HS-5 (cell line): ENCODE results near the gene PCDHGB7.
"Not testable (repeated sequence)": the region's sequence is repeated elsewhere in the genome, so short reads cannot be mapped to it uniquely, and the experiment has no call there.

ENCODE experiments used
- DNase-seq: peaks from one replicate; pipeline ENCODE4 v3.0.0-alpha.2; 2012; ENCODE audit warnings: low read depth

The PCDHGB7 gene

DNA sequence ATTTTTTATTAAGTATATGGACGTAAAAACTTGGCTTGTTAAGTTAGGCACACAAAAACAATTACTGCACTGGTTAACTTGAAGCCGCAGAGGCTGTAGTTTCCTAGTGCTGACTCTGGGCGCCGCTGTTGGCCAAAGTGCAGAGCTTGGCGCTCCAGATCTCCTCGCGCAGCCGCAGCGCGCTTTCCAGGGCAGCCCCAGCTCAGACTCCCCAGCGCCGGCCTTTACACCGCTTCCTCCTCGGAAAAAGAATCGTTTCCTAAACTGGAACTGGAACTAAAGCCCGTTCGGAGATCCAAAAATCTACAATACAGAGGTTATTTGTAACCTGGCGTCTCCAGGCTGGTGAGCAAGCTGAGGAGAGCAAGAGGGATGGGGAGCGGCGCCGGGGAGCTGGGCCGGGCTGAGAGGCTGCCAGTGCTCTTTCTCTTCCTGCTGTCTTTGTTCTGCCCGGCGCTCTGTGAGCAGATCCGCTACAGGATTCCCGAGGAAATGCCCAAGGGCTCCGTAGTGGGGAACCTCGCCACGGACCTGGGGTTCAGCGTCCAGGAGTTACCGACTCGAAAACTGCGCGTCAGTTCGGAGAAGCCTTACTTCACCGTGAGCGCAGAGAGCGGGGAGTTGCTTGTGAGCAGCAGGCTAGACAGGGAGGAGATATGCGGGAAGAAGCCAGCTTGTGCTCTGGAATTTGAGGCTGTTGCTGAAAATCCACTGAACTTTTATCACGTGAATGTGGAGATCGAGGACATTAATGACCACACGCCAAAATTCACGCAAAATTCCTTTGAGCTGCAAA, 19.5 kb upstream of the PCDHGB7 start, which contains the start of gene PCDHGB5:
Gene PCDHGB5, plus strand, starts transcription at position 192 of the 796 bp plus-strand sequence. Its CDS starts 181 bp downstream, at position 373.
- not testable (repeated sequence) for DNase-seq

GRCh38 chr5:141398608-141399007, 18.9 kb upstream of the PCDHGB7 start:
- DNase-seq: no peak

DNA sequence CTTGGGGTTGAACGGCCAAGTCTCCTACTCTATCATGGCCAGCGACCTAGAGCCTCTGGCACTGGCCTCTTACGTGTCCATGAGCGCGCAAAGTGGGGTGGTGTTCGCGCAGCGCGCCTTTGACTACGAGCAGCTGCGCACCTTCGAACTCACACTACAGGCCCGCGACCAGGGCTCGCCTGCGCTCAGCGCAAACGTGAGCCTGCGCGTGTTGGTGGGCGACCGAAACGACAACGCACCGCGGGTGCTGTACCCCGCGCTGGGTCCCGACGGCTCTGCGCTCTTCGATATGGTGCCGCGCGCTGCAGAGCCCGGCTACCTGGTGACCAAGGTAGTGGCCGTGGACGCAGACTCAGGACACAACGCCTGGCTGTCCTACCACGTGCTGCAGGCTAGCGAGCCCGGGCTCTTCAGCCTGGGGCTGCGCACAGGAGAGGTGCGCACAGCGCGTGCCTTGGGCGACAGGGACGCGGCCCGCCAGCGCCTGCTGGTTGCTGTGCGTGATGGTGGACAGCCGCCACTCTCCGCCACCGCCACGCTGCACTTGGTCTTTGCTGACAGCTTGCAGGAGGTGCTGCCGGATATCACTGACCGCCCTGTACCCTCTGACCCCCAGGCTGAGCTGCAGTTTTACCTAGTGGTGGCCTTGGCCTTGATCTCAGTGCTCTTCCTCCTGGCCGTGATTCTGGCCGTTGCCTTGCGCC, 17.8 kb upstream of the PCDHGB7 start:
- no peak for DNase-seq

- no peak for DNase-seq
Measured at GRCh38 chr5:141402553-141403243, 14.8 kb upstream of the PCDHGB7 start, which contains the start of gene PCDHGA9. Gene PCDHGA9 (plus strand): TSS chr5:141402778. CDS start chr5:141402953, 175 bp downstream.

GRCh38 chr5:141403387-141403786, 14.1 kb upstream of the PCDHGB7 start:
- DNase-seq: no peak

DNA sequence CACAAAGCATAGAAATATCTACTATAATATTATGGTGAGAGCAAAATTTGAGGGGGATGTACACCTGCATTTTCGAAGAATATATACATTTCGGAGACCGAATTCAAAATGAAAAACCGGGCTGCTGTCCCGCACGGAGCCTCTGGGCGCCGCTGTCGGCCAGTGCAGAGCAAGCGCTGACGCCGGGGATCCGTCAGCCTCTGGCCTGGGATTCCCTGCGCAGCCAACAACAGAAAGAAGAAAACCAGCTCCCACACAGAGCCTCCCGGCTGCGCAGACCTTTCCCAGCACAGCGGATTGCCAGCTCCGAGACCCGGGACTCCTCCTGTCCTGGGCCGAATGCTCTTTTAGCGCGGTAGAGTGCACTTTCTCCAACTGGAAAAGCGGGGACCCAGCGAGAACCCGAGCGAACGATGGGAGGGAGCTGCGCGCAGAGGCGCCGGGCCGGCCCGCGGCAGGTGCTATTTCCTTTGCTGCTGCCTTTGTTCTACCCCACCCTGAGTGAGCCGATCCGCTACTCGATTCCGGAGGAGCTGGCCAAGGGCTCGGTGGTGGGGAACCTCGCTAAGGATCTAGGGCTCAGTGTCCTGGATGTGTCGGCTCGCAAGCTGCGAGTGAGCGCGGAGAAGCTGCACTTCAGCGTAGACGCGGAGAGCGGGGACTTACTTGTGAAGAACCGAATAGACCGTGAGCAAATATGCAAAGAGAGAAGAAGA, 9.5 kb upstream of the PCDHGB7 start, which contains the start of gene PCDHGB6:
Gene PCDHGB6, plus strand, starts transcription at position 232 of the 716 bp plus-strand sequence. Its CDS starts 182 bp downstream, at position 414.
- DNase-seq: not testable (repeated sequence)

GRCh38 chr5:141409598-141410306, 7.7 kb upstream of the PCDHGB7 start:
- no peak for DNase-seq

DNA sequence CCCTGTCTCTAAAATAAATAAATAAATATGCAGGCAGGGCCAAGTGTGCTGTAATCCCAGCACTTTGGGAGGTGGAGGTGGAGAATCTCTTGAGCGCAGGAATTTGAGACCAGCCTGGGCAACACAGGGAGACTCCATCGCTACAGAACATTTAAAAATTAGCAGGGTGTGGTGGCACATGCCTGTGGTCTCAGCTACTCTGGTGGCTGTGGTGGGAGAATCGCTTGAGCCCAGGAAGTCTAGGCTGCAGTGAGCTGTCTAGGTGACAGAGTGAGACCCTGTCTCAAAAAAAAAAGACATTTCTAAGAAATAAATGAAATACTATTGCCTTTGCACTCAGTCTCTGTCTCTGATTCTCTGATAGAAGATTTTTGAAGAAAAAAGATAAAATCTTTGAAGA, 5.9 kb upstream of the PCDHGB7 start:
- no peak for DNase-seq

DNA sequence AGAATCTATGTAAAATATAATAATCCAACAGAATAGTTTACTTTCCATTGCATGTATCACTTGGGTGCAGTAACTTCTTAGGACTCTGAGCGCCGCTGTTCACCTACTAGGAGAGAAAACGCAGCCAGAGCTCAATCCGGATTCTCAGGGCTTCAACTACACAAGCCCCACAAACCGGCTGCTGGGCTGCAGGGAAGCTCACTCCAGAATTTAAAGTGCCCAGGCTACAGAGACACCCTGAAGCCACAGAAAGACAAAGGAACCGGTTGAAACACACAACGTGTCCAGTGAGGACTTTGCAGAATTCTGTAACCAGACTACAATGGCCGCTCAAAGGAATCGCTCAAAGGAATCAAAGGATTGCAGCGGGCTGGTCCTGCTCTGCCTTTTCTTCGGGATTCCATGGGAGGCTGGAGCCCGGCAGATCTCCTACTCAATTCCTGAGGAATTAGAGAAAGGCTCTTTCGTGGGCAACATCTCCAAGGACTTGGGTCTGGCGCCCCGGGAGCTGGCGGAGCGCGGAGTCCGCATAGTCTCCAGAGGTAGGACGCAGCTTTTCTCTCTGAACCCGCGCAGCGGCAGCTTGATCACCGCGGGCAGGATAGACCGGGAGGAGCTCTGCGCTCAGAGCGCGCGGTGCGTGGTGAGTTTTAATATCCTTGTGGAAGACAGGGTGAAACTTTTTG, 4.5 kb upstream of the PCDHGB7 start, which contains the start of gene PCDHGA10:
Gene PCDHGA10, plus strand, starts transcription at position 134 of the 686 bp plus-strand sequence. Its CDS starts 189 bp downstream, at position 323.
- DNase-seq: no peak

GRCh38 chr5:141413540-141414069, 3.9 kb upstream of the PCDHGB7 start:
- DNase-seq: no peak

DNA sequence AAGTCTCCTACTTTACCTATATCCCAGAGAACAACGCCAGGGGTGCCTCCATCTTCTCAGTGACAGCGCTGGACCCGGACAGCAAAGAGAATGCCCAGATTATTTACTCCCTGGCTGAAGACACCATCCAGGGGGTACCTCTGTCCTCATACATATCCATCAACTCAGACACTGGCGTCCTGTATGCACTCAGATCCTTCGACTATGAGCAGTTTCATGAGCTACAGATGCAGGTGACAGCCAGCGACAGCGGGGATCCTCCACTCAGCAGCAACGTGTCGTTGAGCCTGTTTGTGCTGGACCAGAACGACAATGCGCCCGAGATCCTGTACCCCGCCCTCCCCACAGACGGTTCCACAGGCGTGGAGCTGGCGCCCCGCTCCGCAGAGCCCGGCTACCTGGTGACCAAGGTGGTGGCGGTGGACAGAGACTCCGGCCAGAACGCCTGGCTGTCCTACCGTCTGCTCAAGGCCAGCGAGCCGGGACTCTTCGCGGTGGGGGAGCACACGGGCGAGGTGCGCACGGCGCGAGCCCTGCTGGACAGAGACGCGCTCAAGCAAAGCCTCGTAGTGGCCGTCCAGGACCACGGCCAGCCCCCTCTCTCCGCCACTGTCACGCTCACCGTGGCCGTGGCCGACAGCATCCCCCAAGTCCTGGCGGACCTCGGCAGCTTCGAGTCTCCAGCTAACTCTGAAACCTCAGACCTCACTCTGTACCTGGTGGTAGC, 2.8 kb upstream of the PCDHGB7 start:
- not testable (repeated sequence) for DNase-seq

DNA sequence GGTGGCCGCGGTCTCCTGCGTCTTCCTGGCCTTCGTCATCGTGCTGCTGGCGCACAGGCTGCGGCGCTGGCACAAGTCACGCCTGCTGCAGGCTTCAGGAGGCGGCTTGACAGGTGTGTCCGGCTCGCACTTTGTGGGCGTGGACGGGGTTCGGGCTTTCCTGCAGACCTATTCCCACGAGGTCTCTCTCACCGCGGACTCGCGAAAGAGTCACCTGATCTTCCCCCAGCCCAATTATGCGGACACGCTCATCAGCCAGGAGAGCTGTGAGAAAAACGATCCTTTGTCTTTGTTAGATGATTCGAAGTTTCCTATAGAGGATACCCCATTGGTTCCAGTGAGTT, 2.2 kb upstream of the PCDHGB7 start:
- not testable (repeated sequence) for DNase-seq

DNA sequence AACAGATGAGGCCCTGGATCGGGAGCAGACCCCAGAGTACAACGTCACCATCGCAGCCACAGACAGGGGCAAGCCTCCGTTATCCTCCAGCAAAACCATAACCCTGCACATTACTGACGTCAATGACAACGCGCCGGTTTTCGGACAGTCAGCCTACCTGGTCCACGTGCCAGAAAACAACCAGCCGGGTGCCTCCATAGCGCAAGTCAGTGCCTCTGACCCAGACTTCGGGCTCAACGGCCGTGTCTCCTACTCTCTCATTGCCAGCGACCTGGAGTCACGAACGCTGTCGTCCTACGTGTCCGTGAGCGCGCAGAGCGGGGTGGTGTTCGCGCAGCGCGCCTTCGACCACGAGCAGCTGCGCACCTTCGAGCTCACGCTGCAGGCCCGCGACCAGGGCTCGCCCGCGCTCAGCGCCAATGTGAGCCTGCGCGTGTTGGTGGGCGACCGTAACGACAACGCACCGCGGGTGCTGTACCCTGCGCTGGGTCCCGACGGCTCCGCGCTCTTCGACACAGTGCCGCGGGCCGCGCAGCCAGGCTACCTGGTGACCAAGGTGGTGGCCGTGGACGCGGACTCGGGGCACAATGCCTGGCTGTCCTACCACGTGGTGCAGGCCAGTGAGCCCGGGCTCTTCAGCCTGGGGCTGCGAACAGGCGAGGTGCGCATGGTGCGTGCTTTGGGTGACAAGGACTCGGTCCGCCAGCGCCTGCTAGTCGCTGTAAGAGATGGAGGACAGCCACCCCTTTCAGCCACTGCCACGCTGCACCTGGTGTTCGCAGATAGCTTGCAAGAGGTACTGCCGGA, 1.8 kb downstream of the PCDHGB7 start:
- DNase-seq: no peak

DNA sequence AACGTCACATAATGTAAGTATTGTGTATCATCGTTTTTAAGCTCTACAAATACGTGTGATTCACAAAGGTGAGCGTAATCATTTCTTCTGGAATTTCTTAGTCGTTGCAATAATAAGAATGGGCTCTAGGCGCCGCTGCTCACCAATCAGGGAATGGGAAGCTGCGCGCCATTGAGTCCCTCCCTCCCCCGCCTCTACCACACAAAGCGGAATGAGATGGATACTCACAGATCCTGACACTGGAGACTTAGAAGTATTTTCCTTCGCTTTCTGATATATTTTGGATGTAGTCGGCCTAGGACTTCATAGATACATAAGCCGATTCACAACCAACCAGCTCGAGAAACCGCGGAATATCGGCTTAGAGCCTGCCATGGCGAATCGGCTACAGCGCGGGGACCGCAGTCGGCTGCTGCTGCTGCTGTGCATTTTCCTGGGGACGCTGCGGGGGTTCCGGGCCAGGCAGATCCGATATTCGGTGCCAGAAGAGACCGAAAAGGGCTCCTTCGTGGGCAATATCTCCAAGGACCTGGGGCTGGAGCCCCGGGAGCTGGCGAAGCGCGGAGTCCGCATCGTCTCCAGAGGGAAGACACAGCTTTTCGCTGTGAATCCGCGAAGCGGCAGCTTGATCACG, 3.5 kb downstream of the PCDHGB7 start, which contains the start of gene PCDHGA11:
Gene PCDHGA11, plus strand, starts transcription at position 197 of the 634 bp plus-strand sequence. Its CDS starts 177 bp downstream, at position 374.
- no peak for DNase-seq

GRCh38 chr5:141421489-141421855, 4.0 kb downstream of the PCDHGB7 start:
- no peak for DNase-seq

- no peak for DNase-seq
Measured at GRCh38 chr5:141422742-141423291, 5.3 kb downstream of the PCDHGB7 start.

DNA sequence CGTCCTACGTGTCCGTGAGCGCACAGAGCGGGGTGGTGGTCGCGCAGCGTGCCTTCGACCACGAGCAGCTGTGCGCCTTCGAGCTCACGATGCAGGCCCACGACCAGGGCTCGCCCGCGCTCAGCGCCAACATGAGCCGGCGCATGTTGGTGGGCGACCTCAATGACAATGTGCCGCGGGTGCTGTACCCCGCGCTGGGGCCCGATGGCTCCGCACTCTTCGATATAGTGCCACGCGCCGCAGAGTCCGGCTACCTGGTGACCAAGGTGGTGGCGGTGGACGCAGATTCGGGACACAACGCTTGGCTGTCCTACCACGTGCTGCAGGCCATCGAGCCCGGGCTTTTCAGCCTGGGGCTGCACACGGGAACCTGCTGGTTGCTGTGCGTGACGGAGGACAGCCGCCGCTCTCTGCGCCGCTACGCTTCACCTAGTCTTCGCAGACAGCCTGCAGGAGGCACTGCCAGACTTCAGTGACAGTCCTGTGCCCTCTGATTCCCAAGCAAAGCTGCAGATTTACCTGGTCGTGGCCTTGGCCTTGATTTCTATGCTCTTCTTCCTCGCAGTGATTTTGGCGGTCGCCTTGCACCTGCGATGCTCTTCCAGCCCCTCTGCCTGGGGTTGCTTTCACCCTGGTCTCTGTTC, 10.4 kb downstream of the PCDHGB7 start:
- no peak for DNase-seq
